LNCaP clone FGC (cell line): ENCODE results near the gene NDUFB10.

Source experiments
- DNase-seq: peaks from one replicate; pipeline ENCODE4 v3.0.0-alpha.2; 2011; ENCODE audit warnings: low read depth
- H3K4me3 ChIP-seq: 2 replicates; pipeline ENCODE4 v1.5.1; 2011; ENCODE audit warnings: mild to moderate bottlenecking, low read depth, low read length, control low read depth
- TF ChIP-seq, protein P1 (sequence below): IDR thresholded peaks from 2 replicates; pipeline ENCODE4 v1.5.1; 2012; ENCODE audit warnings: mild to moderate bottlenecking; ENCODE audit not compliant: control insufficient read depth, insufficient read depth; ENCODE audit errors: extremely low read depth

Gene NDUFB10

DNA sequence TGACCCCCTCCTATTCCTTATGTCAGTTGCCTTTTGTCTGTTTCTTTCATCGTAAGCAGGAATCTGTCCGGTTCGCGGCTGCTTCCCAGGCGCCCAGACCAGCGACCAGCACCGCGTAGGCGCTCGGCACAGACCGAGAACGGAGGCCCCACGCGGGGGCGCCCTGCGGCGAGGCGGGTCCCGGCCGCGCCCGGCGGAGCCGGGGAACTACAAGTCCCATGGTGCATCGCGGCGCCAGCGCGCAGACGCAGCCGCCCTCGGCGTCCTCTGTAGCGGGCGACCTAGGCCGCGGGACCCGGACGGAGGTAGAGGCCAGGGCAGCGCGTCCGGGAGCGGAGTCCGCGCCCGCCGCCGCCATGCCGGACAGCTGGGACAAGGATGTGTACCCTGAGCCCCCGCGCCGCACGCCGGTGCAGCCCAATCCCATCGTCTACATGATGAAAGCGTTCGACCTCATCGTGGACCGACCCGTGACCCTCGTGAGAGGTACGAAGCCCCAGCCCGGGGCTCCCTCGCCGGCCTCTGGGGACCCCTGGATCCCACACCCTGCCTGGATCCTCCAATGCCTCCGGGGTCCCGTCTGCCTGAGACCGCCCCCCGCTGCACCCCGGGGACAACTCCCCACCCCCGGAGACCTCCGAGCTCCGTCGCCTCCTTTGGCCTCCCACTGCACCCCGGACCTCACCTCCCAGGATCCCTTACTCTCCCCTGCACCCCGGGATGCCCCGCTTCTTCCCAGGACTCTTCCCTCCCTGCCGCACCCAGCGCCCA is at the start of gene NDUFB10:
Gene NDUFB10 (plus strand): TSS at position 270 of the 771 bp plus-strand sequence. CDS start 87 bp downstream, at position 357.
- peak within 1 kb of the TSS; percentile 88 for H3K4me3 ChIP-seq
- peak; percentile 77 for DNase-seq
- TF ChIP-seq, protein P1, sequence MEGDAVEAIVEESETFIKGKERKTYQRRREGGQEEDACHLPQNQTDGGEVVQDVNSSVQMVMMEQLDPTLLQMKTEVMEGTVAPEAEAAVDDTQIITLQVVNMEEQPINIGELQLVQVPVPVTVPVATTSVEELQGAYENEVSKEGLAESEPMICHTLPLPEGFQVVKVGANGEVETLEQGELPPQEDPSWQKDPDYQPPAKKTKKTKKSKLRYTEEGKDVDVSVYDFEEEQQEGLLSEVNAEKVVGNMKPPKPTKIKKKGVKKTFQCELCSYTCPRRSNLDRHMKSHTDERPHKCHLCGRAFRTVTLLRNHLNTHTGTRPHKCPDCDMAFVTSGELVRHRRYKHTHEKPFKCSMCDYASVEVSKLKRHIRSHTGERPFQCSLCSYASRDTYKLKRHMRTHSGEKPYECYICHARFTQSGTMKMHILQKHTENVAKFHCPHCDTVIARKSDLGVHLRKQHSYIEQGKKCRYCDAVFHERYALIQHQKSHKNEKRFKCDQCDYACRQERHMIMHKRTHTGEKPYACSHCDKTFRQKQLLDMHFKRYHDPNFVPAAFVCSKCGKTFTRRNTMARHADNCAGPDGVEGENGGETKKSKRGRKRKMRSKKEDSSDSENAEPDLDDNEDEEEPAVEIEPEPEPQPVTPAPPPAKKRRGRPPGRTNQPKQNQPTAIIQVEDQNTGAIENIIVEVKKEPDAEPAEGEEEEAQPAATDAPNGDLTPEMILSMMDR, result peak; percentile 85

DNA sequence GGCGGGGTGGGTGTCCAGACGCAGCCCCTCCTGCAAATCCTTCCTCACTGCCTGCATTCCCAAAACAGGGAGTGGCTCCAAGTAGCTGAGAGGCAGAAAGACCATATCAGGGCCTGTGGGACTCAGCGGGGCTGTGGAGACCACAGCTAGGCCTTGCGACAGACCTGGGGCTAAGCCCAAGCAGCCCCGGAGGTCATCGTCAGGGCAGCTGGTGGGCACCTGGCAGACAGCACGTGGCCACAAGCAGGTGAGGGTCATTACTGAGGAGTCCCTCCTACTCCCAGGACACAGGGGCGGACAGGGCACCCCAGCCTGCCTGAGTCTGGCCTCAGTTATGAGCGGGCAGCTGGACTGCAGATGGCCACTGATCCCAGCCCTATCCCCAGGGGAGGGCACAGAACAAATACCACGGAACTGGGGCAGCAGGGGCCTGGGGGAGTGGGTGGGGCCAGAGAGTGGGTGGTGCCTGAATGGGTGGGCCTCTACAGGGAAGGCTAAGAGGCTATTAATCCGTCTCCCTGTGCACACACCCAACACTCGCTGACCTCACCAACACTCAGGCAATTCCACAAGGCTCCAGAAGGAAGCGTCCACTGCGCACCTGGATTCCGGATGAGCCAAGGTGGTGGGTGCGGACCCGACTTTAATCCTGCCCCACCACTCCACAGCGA is 49.6 kb upstream of the NDUFB10 start:
- no peak overlapping the region for H3K4me3 ChIP-seq
- no peak for DNase-seq
- TF ChIP-seq, protein P1, result no peak

DNA sequence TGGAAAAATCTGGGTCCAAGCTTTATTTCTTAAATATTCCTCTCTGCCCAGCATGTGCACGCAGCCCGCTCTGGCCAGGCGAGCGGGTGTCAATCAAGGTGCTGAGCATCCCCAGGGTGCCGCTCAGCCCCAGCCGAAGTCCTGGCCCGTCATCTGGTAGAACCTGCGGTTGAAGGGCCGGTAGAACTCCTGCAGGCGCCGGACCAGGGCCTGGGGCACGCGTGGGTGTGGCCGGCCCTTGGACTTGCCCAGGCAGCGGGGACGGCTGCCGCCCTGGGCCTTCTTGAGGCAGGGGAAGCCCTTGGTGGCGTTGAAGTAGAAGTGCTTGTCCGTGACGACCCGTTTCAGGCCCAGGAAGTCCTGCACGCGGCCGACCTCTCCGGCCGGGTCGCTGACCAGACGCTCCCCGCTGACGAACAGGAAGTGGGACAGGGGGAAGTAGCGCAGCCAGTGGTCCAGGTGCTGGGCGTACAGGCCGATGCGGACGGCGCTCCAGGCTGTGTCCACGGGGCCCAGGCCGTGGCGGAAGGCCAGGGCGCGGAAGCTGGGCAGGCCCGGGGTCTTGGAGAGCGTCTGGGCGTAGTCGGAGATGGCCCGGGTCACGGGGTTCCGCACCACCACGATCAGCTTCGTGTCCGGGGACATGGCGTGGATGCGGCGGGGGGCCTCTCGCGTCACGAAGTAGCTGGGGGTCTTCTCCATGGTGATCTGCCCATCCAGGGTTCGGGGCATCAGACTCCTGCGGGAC is 47.7 kb upstream of the NDUFB10 start:
- TF ChIP-seq, protein P1, result no peak
- H3K4me3 ChIP-seq, result no peak overlapping the region
- DNase-seq, result no peak

DNA sequence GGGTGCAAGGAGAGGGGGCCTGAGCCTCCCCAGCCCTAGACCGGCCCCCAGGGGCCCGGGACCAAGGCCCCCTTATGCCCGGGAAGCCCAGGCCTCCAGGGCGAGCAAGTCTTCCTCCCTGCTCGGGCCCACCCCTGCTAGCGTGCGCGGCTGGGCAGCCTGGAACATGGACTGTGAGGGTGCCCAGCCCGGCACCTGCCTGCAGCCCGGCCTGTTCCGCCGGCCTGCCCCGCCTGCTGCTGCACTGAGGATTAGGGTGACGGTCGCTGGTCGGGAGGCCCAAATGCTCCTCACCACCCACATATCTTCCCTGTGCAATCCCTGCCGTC is 47.2 kb upstream of the NDUFB10 start:
- TF ChIP-seq, protein P1, result no peak
- H3K4me3 ChIP-seq, result no peak overlapping the region
- DNase-seq, result no peak

DNA sequence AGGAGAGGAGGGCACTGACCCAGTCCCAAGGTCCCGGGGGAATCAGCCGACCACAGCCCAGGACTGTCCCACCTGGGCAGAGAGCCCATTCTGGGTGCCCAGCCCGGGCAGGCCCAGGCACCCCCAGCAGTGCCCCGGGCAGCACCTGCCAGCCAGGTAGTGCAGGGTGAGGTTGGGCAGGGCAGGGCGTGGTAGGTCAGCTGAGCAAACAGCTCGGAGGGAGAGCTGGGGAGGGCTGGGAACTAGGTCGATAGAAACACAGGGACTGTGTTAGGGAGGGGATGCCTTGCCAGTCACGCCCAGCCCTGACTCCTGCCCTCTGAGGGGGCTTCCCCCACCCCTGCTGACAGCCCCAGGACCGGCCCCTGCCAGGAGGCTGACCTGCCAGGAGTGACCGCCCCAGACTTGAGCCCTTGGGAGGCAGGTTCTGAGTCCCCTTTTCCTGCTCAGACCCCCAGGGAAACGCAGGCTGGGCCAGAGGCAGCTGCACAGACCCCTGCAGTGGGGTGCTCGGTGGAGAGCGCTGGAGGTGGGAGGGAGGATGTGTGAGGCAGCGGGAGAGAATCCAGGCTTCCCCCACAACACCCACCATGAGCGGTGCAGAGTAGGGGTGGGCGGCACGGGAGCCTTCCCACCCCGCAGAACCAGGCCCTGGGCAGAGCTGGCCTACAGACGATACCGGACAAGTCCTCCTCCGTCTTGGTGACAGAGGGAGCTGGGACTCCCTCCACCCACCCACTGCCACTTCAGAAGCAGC is 45.8 kb upstream of the NDUFB10 start:
- DNase-seq, result no peak
- TF ChIP-seq, protein P1, result no peak

DNA sequence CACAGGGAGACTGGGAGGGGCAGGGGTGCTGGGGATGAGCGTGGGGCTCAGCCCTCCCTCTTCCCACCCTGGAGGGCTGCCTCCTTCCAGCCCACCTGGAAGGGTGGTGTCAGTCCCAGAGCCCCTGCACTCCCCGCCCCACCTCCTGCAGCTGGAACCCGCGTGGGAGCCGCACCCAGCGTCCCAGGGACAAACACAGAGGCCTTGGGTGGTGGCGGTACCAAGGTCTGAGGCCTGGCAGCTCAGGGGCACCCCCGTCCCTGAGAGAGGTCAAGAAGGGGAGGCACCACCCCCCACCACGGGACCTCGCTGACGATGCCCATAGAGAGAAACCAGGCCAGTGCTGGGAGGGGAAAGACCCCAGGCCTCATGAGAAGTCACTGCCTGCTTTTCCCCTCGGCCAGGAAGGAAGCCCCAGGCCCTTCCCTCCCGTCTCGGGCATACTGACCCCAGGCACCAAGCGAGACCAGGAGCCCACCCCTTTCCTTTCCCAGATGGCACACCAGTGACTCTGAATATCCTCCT is 45.2 kb upstream of the NDUFB10 start:
- DNase-seq, result no peak
- TF ChIP-seq, protein P1, result no peak
- no peak overlapping the region for H3K4me3 ChIP-seq

More for the DNA sequence above, 45.8 kb upstream of the NDUFB10 start:
- H3K4me3 ChIP-seq, result no peak overlapping the region
